Loucy (cell line): ENCODE results near the gene PPP1R16B.

Experiments used
- EZH2phosphoT487 ChIP-seq: fragments of 200-600 bp; IDR thresholded peaks from 2 replicates; pipeline ENCODE4 v1.6.1; 2018; ENCODE audit warnings: antibody characterized with exemption, mild to moderate bottlenecking, moderate library complexity, borderline replicate concordance
- TF ChIP-seq, protein P1 (sequence below): fragments of 200-600 bp; sonication (generic); conservative IDR thresholded peaks from 2 replicates; pipeline ENCODE4 v1.5.1; 2014; ENCODE audit warnings: mild to moderate bottlenecking, antibody characterized with exemption, low read length

DNA sequence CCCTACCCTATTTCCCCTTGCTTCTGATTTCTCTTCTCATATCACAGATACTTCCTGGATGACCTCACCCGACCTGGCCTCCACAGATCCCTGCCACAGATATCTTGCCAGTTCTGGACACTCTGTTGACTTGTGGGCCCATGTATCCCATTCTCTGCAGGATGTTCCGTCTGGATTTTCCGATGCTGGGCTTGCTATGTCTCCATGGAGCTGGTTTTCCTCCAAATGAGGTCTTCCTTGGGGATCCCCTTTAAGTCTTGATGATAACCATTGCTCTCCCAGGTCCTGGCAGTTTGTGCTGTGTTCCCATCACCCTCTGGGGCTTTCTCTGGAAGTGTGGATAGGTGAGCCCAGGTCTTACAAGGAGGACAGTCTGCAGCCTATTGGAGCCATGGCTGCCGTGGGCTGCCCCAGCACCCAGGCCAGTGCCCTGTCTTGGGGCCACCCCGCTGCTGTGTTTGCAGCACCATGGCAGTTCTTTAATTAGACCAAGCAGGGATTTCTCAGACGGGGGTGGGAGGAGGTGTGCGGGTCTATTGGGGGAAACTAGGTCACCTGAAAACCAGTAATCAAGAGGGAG lies 23.9 kb downstream of the PPP1R16B start:
- TF ChIP-seq, protein P1, sequence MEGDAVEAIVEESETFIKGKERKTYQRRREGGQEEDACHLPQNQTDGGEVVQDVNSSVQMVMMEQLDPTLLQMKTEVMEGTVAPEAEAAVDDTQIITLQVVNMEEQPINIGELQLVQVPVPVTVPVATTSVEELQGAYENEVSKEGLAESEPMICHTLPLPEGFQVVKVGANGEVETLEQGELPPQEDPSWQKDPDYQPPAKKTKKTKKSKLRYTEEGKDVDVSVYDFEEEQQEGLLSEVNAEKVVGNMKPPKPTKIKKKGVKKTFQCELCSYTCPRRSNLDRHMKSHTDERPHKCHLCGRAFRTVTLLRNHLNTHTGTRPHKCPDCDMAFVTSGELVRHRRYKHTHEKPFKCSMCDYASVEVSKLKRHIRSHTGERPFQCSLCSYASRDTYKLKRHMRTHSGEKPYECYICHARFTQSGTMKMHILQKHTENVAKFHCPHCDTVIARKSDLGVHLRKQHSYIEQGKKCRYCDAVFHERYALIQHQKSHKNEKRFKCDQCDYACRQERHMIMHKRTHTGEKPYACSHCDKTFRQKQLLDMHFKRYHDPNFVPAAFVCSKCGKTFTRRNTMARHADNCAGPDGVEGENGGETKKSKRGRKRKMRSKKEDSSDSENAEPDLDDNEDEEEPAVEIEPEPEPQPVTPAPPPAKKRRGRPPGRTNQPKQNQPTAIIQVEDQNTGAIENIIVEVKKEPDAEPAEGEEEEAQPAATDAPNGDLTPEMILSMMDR, result no peak
- TF ChIP-seq EZH2phosphoT487, result no peak
